GF-D8 (cell line): Measurements from ENCODE around the gene LRMDA.
A peak's percentile ranks its signal among the peaks of the same experiment; 100 is the strongest.

Experiments
- DNase-seq: peaks from one replicate; lab custom pipeline; 2025; lab: John Stamatoyannopoulos, UW

Gene LRMDA

DNA sequence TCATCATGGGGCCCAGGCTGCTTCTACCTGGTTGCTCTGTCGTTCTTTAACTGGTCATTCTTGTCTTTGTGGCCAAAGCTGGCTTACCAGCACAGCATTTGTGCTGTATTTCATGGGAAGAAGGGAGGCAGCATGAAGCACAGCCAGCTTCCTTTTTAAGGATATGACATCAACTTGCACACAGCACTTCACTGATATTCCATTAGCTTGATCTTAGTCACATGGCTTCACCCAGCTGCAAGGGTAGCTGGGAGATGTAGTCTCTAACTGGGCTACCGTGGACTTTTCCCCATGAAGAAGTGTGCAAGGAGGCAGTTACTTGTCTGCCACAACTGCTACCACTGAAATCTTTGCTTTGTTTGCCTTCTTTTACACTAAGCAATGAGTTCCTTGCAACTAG, 525.2 kb downstream of the LRMDA start:
- no peak for DNase-seq

DNA sequence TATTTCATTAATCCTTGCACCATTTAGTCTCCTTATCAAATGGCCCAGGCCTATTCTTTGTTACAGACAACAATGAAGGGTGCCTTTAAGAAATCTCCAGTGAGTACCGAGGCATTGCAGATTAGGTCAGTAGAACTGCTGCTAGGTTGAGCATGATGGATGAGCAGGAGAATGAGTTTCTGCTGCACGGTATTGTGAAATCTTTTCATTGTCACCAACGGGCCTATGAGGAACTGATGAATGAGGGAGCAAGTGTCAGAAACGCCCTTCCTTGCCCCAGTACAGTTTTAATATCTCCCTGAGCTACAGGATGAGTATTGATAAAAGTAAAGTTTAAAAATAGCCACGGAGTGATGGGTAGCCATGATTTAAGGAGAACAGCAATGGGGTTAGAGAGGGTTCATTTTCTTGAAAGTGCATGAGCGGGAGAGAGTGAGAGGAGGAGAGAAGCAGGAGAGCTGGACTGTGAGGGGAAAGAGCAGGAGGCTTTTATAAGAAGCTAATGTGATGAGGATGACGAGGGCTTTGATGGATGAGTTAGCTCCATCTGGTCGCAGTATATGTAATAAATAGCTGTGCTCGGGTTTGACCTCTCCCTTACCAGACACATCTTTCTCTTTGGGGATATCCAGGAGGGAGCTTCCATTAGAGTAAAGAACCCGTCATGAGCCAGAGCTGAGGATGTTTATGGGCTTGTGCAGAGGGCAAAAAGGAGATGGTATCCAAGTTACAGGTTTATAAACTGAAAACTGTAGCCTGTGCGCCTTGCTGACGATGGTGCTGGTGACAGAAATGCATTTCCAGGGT, 526.1 kb downstream of the LRMDA start:
- no peak for DNase-seq

DNA sequence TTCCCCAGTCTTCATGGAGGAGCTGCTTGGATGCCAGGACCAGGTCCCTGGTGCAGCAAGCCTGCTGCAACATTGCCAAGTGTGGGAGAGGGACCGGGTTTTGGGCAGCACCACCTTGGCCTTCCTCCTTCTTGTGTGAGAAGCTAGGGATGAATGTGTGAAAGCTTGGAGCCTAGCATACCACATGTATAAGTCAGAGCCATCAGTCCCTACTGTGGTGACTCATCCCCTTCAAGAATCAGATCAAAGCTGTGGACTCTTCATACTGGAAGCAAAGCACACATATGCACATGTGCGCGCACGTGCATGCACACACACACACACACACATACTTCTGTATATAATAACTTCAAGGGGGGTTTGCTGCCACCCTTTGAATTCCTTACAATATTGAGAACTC, 527.8 kb downstream of the LRMDA start:
- DNase-seq = no peak

DNA sequence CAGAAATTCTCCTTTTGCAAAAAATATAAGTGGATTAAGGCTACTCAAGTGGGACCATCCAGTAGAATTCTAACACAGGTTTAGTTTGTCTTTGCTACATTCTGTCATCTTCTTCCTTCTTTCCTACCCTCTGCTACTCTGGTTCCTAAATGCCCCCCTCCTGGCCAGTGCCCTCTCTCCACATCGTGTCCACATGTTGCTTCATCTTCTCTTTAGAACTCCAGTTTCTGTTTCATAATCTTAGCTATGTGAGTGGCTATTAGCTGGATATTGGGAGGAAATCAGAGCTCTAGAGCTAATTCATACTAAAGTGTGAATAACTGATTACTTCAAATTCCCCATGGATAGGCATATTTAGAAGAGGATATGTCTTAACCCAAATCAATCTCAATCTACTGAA, 528.5 kb downstream of the LRMDA start:
- no peak for DNase-seq

DNA sequence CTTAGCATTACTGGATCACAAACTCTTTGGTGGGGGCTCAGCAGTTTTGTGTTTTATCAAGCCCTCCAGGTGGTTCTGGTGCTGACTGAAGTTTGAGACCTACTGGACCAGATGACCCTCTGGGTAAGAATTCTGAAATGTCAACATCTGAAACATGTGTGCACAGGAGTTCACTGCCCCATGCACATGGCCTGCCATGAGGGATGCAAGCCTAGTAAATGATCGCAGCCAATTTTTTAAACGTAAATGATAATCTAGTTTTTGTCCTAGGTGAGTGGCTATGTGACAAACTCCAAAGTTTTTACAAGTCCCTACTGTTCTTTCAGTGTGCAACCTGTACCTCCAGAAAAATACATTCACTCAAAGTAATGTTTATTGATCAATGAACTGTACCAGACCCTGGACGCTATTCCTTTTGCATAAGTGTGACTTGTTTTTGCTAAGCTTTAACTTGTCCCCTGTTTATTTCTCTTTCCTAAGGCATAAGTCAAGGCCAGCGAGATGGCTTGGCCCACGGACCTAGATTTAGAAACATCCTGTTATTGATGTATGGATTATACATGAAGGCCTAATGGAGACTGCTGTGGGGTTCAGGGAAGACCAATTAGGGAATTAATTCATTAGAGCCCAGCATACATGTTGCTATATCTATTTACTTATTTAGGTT, 531.1 kb downstream of the LRMDA start:
- DNase-seq = no peak

DNA sequence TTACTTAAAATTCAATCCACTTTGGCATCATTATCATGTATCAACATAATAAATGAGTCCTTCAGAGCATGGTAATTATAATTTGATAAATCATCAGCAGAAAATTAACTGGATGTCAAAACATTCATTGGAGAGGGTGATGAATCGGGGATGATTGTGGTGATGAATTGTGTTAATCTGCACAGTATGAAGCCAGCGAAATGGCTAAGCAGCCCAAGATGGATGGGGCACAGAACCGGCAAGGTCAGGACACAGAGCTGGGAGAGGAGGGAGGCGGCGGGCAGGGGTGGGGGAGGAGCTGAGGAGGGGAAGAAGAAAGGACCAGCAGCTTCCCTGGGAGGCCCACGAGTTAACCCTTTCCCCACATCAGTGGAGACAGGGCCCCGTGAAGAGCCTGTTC, 536.1 kb downstream of the LRMDA start:
- DNase-seq = no peak

DNA sequence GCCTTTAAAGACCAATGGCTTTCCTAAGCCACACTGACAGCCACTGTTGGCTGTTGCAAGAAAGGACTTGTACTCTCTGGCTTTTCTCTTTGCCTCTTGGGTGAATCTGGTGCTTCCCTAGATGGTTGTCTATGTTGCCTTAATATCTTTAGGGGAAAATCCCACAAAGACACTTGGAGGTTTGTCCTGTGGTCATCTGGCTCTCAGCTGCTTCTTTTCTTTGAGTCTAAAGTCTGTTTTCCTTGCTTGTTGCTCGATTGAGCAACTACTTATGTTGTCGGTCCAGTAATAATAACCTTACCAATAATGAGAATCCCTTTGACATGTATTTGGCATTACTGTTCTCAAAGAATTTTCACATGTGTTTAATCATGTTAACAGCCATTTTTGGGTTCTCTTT, 537.6 kb downstream of the LRMDA start:
- DNase-seq = no peak

DNA sequence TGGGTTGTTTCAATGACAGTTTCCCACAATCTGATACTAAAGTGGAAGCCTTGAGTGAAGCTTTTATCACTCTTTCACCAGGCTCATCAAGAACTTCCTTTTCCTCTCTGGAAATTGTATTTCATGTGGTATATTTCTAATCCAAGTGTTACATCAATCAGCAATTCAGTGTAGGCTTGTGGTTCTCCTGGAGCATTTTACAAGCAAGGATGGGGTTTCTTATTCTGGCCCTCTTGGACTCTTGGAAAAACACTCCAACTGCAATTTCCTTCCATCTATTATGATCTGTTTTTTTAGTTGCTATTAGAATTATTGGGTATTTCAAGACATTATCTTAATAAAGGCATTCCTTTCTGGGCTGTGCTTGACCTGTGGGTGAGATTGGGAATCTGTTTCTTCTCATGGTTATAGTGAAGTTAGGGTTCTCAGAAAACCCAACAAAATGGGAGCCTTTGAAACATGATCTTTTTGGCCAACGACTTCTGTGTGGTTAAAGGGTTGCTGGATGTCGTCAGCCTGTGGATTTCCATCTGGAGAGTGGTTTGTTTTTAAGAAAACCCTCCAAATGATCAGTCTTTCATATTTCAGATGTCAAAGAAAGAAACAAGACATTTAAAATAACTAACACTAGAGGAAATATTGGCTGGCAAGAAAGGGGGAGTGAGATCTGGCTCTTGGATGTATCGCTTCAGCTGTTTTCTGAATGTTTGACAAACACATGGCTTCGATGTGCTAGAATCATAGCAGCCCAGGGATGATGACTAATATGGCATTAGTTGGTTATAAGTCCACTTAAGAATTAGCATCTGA, 540.2 kb downstream of the LRMDA start:
- peak; percentile 85 for DNase-seq

DNA sequence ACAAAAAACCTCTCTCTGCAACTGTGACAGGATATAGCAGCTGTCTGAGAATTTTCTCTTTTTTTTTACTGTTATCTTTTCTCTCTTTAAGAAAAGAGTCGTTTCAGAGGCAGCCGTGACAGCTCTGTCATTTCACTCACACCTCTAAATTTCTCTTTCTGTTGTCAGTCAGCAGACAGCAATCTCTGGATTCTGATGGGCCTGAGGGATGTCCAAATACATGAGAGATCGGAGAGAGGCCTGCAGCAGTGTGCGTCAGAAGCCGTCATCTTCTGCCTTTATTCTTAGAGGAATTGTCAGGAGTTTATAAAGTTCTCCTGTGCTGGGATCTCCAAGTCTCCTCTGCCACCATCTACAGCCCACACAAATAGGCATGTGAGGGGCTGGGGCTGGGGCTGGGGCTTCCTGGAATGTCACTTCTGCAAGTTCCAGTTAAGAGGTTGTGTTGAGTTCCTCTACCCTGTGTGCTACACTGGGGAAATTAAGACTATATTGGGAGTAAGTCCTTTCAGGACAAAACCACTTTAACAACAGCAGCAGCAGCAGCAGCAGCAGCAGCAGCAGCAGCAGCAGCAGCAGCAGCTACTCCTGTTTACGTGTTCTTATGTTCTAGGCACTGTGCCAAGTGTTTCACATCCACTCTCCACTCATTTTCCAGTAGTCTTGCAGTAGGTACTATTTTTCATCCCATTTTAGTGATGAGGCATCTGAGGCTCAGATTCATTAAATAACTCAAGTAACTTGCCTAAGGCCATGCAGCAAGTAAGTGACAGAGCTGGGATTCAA, 541.3 kb downstream of the LRMDA start:
- peak; percentile 15 for DNase-seq

DNA sequence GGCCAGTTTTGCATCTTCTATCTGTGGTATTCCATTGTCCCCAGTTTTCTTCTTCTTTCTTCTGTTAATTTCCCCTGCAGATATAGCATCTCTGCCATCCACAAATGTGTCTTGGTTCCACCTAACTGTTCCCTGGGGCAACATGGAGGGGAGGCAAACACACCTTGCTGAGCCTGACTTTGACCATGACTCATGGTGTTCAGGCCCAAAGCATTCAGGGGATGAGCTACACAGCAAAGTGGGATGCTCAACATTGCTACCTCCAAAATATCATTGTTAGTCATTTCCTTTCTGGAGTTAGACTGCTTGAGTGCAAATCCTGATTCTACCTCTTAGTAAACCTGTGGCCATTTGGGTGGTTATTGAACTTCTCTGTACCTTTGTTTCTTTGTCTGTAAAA, 542.7 kb downstream of the LRMDA start:
- no peak for DNase-seq

DNA sequence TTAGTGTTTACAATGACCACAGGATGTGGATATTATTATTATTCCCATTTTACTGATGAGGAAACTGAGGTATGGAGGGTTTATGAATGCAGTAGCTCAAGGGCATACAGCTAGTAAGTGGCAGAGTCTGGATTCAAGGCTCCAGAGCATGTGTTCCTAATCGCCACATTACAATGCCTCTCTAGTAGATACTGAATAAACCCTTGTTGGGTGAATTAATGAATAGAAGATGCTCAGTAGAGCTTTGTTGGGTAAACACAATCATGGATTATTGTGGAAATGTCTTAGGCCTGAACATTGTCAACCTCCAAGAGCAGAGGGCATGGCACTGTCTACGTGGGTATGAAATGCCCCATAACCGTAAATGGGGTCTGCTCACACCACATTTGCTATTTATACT, 545.3 kb downstream of the LRMDA start:
- no peak for DNase-seq

DNA sequence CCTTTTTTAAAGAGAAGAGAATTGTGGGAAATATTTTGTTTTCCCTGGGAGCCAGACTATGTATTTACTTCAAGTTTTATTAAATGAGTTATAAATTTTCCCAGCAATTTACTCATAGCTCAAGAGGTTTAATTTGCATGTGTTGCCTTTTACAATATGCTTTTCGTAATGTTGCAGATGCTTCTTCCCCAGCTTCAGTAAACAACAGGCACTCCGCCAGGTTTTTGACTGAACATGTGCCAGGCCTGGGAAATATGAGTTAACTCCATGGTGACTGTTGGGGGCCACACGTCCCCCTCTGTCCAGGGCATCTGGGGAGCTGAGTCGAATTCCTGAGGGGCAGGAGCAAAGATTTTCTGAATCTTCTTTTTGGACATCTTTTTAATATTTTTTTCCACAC, 545.7 kb downstream of the LRMDA start:
- no peak for DNase-seq

DNA sequence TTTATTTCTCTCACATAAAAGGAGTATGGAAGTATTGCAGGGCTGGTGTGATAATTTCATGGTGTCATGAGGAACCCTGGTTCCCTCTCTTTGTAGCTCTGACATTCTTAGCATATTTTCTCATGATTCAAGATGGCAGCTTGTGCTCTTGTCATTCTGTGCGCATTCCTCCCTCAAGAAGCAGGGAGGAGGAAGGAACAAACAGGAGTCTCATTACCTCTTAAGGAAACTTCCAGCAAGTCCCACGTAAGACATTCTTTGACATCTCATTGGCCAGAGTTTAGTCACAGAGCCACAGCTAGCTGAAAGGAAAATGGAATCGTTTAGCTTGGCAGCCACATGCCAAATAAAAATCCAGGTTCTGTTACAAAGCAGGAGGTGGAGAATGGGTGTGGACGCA, 546.8 kb downstream of the LRMDA start:
- no peak for DNase-seq

DNA sequence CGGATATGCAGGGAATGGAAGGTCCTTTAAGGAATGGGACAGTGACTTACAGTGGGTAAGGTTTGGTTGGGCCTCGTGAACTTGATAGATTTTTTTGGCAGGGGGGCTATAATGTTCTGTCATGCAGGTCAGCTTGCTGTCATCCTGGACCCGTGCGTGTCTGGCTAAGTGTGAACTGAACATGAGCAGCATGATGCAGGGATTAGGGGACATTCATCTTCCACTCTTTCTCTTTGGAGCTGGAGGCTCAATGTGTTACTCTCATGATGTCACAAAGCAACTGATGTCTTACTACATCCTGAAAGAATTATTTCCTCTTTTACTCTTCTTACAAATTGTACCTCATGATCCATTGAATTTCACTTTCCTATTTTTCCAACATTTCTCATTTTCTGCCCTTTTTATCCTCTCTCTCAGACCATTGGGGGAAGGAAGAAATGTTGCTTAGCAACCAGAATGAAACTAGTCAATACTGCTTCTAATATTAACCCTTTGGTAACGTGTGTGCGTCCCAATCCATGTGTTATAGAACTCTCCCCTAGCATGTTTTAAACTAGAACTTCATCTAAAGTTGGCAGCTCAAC, 549.1 kb downstream of the LRMDA start:
- no peak for DNase-seq

DNA sequence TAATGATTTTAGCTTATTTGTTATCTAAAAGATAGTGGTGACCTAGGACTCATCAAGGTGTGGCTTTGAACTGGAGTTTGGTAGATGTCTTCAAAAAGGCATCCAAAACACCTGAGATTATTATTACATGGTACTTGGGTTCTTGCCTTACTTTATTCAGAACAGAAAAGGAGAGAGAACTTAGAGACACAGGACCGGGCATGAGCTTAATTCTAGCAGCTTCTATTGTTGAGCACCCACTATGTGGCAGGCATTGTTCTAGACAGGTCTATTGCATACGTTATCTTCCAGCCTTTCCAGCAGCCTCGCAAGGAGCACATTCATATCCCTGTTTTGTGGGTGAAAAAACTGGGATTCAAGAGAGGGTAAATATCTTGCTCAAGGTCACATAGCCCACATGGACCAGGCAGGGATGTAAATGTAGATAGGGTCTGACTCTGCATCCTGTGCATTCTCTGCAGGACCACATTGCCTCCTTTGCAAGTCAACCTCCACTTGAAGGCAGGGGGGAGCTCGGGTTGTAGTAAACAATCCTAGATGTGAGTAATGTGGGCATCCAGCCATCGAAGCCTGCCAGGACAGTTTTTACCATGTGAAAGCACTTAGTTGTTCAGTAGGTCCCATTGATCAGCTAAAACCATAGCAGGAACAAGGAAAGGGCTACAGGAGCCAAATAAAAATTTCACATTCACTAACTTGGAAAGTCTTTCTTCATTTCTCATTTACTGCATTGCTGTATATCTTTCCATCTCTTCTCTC, 551.4 kb downstream of the LRMDA start:
- no peak for DNase-seq

DNA sequence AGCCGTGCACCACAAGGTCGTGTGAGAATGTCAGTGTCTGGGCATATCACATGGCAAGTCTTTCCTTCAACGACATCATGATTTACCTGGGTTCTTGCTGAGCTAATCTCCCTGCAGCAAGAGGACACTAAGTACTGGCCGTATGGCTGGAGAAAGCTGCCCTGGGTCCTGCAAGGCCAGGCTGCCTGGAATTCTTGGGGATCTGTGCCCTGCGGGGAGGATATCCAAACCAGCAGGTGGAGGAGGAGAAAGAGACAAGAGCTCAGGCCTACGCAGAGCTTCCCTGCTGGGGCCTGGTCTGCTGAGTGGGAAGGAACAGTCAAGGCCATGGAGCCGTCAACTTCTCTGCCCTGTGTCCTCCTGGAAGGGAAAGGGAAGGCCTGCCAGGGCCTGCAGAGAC, 552.6 kb downstream of the LRMDA start:
- DNase-seq = no peak

DNA sequence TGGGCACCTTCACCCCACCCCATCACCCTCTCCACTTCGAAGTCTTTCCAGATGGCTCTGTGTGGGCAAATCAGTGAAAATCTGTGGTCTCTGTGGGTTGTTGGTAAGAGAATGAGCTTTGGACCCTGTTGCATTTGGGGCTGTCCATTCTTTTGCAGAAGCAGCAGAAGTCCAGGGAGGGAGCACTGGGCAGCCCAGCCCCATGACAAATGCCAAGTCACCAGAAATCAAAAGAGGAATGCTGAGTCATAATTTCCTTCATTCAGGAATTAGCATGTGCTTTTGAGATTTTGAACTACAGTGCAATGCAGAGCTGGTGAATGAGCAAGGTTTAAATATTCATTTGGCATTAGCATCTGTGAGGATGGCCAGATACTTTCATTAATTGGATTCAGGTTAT, 556.2 kb downstream of the LRMDA start:
- DNase-seq = no peak

DNA sequence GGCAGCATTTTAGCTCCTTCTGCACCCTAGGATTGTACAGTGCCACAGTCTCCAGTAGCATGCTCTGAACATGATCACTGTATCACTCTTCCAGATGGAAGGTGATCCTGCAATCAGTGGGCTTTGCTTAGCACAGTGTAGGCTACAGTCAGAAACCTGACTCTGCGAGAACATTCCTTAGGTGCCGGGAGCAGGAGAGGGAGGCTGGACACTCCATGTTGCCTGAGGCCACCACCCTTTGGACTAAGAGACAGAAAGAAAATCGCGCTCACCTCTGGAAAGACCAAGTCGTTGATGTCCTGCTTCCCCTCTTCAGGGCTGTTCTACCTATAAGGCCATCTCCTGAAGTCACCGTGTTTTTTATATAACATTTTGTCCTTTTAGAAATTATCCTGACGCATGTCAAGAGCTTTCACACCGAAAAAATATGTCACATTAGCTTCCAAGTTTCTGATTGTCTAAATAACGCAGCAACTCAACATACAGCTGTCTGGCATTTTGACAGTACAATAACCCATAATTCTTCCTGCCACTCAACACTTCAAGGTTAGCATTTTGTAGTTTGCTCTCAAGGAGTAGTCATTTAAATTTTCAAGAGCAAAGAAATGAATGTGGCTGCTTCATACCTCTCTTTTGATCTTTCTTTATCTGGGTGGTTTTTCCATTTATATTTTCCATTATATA, 563.1 kb downstream of the LRMDA start:
- no peak for DNase-seq

DNA sequence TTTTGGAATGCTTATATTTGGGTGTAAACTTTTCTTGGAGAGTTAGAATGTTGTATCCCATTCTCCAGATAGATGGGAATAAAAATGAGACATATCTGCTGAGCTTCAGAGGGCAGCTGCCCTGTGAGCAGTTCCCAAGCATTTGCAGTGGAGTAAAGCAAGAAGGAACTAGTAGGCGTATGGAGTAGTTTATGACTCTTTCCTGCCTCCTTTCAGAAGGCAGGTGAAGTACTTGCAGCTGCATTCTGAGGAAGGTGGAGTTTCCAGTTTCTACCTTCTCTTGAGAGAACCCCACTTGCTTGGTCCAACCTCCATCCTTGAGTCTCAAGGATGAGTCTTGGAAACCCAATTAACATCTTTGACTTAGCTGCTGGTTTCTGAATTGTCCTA, 563.6 kb downstream of the LRMDA start:
- no peak for DNase-seq

DNA sequence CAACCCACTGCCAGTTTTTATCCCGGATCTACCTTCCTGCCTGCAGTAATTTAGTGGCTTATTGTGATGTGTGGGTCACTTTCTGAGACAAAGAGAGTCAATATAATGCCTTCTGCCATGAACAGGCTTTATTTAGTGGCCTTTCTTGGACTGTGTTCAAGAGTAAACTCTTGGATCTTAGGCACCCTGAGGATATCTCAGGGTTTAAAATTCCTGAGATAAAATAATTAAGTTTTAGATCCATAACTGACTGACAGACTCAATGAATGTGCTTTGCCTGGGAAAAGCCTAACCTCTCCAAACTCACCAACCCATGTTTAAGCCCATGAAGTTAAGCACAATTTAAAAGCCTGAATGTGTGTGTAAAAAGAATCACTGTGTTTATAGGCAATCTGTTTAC, 564.3 kb downstream of the LRMDA start:
- no peak for DNase-seq

DNA sequence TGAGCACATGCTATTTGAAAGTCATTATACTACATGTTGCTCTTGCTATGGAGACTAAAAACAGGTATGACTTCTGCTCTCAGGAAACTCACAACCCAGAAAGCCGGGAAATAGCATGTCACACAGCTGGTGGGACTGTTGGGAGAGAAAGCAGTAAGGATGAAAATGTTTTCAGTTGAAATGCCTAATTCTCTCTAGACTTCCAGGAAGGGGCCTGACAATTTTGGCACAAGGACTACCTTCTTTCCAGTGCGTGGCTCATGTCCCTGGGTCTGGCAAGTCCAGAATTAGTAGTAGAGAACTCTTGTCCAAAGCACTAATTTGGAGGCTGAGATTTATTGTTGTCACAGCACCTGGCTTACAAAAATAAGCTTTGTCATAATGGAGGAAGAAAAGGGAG, 567.6 kb downstream of the LRMDA start:
- no peak for DNase-seq
